Measurements from ENCODE around the gene MDFIC2. TPM values are rescaled to one million over a fixed set of nuclear protein-coding genes. Genes with fewer than 3 reads are reported as not detected.
A peak's percentile ranks its signal among the peaks of the same experiment; 100 is the strongest.

Gene MDFIC2
- total and polyA plus RNA-seq, 8 donors = not detected

GRCh38 chr3:70233112-70233511 is 79.3 kb downstream of the MDFIC2 start:
- intact Hi-C loops (cut with DNase I) = no loop called here
- no peak for TF ChIP-seq CTCF (IDR thresholded peaks at IDR 0.05)
- Histone ChIP-seq H3K27ac (no peak overlapping the region), H3K9me3 (no peaks in the 10 kb centered on the region), H3K4me3 (no peak overlapping the region), H3K36me3 (no peaks in the 10 kb centered on the region), H3K27me3 (no peaks in the 10 kb centered on the region), H3K4me1 (no peaks in the 10 kb centered on the region)
- DNase-seq = no peak
- ATAC-seq = no peak

- no peaks in the 10 kb centered on the region for H3K36me3 ChIP-seq
- DNase-seq (peak in 1 of 4 donors; percentile 8), ATAC-seq (no peak)
- no peaks in the 10 kb centered on the region for H3K9me3 ChIP-seq
- no peak overlapping the region for H3K27ac ChIP-seq
- H3K4me3 ChIP-seq = no peak overlapping the region
- intact Hi-C loops (cut with DNase I) = no loop called here
- no peak for TF ChIP-seq CTCF (IDR thresholded peaks at IDR 0.05)
- no peaks in the 10 kb centered on the region for H3K27me3 ChIP-seq
- H3K4me1 ChIP-seq = no peaks in the 10 kb centered on the region
Observed at GRCh38 chr3:70231266-70231701, 81.2 kb downstream of the MDFIC2 start.

GRCh38 chr3:70227437-70227836 is 85.0 kb downstream of the MDFIC2 start:
- DNase-seq (no peak), ATAC-seq (no peak)
- Histone ChIP-seq H3K9me3 (no peaks in the 10 kb centered on the region), H3K36me3 (no peaks in the 10 kb centered on the region), H3K27me3 (no peaks in the 10 kb centered on the region), H3K4me1 (no peaks in the 10 kb centered on the region), H3K27ac (no peak overlapping the region), H3K4me3 (no peak overlapping the region)
- TF ChIP-seq CTCF (IDR thresholded peaks at IDR 0.05) = no peak
- intact Hi-C loops (cut with DNase I) = no loop called here

- intact Hi-C loops (cut with DNase I) = no loop called here
- no peak for TF ChIP-seq CTCF (IDR thresholded peaks at IDR 0.05)
- Histone ChIP-seq H3K27me3 (no peaks in the 10 kb centered on the region), H3K36me3 (no peaks in the 10 kb centered on the region), H3K4me1 (no peaks in the 10 kb centered on the region), H3K27ac (no peak overlapping the region), H3K9me3 (no peaks in the 10 kb centered on the region), H3K4me3 (no peak overlapping the region)
- no peak for ATAC-seq
- no peak for DNase-seq
Observed at GRCh38 chr3:70225146-70225545, 87.3 kb downstream of the MDFIC2 start.

- H3K36me3 ChIP-seq = no peaks in the 10 kb centered on the region
- no peak for TF ChIP-seq CTCF (IDR thresholded peaks at IDR 0.05)
- H3K27ac ChIP-seq = no peak overlapping the region
- intact Hi-C loops (cut with DNase I) = no loop called here
- DNase-seq (no peak), ATAC-seq (no peak)
- no peaks in the 10 kb centered on the region for H3K4me1 ChIP-seq
- no peak overlapping the region for H3K4me3 ChIP-seq
- no peaks in the 10 kb centered on the region for H3K27me3 ChIP-seq
- no peaks in the 10 kb centered on the region for H3K9me3 ChIP-seq
Observed at GRCh38 chr3:70224337-70224736, 88.1 kb downstream of the MDFIC2 start.
